Midbrain (tissue), 1 donor: ENCODE measurements around the gene SAPCD1.

Experiments
- DNase-seq: peaks from one replicate; lab custom pipeline; 2025; lab: John Stamatoyannopoulos, UW

SAPCD1 gene

DNA sequence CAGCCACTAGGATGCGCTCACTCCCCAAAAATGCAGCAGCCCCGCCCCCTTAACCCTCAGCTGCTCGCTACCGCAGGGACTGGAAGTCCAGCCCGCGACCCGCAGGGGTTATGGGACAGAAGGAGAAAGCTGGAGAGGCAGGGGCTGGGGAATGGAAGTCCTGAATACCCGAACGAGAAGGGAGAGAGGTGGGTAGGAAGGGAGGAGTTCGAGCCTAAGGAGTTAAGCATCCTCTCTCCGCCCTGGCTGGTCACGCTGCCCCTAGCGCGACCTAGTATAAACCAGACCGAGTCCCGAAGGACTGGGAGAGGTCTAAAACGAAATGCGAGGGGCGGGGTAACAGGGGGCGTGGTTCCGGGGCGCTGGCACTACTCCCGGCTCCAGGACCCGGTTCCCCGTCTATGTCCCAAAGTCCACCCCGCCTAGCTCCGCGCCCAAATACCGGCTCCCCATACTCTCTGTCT lies 32.9 kb upstream of the SAPCD1 start:
- DNase-seq = peak; percentile 86

DNA sequence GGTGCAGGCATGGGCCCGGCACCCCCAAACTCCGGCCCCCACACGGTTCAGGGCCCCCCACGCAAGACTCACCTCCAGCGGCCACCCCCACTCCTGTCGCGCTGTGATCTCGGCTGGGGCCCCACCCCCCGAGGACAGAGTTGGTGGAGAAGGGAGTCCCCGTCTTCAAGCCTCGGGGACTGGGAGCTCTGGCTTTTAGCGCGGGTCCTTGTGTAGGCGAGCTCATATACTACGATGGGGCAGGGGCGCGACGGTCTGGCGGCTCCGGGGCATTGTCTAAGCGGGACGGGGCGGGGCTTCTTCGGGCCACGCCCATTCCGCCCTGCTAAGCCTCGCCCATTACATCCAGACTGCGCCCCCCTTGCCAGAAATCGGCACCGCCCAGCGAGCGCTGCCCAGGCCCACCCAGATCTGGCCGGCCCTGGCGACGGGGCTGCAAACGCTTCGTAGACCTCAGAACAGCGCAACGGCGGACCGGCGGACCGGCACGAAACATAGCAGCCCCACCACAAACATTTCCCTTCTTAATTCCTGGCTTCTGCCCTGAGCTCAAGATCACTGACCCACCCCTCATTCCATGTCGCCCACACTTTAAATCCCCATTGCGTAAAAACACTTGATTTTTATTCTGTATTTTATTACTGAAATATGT lies 32.4 kb upstream of the SAPCD1 start:
- DNase-seq = peak; percentile 78

DNA sequence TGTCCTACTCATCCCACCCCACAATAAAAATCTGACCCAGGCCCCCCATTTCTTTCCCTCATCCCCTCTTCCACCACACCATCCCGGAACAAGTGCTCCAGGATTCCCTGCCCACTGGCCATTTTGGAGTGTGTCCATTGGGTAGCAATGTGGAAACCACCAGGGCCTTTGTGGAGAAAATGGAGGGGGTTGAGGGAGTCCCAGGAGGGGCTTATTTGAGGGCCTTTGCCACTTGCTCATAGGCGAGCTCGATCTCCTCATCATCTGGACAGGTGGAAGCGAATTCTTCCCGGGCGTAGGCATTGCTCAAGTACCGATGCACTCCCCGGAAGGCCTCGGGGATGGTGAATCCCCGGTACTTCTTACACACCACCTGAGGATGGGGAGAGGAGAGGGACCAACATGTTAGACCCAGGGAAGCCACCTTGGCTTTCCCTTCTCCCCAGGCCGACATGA lies 31.8 kb upstream of the SAPCD1 start:
- DNase-seq = no peak

DNA sequence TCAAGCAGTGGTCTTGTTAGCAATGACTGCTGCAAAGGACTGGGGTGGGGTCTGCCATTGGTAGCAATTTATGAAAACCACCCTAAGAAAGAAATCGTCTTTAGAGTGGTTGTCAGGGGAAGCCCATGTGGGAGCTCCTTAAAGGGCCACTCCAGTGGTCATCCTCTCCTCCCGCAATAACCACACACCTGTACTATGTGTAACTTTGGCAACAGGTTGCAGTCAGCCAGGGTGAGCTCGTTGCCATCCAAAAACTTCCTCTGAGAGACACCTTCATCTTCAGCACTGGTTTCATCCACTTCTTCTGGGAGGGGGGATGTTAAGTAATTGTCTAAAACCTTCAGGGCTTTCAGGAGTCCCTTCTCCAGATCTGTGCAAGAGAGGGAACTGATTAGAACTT lies 30.4 kb upstream of the SAPCD1 start:
- no peak for DNase-seq

DNA sequence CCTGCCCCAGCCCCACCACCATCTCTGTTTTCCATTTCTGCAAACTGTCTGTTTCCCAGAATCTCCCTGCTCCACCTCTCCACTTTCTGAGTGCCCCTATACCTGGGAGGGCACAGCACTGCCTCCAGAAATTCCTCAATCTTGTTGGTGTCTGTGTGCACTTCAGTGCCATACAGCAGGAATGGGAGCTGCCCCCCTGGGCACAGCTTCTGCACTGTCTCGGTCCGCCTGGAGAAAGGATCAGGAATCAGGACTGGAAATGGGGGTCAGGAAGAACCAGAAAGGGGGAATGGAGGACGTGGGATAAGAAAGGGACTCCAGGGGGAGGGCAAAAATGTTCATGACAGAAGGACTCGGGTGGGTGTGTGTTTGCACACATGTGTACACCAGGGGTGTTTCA lies 28.7 kb upstream of the SAPCD1 start:
- DNase-seq = no peak

DNA sequence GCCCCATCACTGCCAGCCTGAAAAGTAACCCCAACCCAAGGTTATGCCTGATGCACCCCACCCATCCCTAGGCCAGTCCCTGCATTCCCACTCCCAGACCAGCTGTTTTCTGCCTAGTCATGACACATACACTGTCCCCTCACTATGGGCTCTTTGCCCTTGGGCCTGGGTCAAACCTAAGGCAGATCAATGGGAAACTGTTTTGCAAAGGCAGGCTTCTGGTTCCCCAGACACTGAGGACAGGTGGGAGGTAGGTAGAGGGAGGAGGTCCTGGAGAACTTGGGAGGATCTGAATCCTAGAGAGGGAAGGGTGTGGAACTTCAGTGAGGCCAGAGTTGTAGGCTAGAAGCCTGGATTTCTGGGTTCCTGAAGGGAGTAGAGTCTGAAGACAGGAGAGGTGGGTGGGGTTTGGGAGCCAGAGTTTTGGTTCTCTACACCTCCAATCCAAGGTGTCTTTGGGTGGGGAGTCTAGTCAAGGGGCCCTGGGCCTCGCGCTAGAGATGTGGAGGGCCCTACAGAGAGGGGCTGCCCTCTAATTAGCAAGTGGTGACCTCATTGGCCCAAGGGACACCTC lies 28.1 kb upstream of the SAPCD1 start:
- no peak for DNase-seq

DNA sequence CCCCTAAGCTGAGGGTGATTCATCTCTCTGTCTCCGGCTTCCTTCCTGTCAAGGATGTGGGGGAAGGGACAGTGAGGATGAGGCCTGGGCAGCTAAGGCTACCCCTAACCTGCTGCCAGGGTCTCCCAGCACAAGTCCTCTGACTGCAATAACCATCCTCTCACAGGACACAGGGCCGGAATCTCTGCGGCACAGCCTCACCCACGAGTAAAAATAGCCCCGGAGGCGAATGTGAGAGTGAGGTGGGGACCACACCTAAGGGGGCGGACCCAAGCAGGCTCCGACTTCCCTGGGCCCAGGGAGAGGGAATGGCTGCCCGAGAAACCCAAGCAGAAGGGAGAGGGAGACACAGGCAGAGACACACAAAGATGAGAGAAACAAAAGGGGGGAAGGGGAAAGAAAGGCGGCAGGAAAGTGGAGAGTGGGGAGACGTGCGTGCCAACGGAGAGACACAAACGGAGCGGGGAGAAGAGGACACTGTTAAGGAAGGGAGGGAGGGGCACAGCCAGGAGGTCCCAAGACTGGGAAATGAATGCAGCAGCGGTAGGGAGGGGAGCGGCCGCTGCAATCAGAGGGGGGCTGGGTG lies 27.5 kb upstream of the SAPCD1 start:
- no peak for DNase-seq

DNA sequence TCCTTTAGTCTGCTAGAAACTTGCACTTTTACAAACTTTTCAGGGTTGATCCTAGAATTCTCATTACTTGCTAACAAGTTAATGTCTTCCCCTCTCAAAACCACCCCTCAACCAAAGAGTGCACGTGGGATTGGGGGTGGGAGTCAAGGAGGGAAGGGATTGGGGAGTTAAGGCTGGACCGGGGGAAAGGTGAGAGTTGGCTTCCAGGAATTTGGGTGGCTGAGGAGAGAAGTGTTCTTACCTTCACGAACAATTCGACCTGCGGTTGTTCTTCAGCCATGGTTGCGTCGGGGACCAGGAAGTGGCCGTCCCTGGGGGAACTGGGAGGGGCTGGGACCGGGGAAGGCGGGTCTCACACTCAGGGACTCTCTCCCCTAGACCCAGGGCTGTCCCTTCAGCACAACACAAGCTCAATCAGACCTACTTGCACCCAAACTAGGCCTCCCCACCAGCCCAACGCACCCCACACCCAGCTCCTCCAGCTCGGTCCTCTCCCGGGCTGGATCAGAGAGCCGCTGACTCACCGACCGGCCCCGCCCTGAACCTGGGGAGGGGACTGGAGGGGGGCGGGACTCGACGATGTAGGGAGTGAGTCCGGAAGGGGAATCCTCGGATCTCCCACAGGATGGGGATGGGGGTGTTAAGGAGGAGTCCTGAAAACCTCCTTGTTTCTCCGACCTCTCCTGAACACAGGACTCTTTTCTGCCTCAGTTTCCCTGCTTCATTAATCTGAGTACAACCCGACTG lies 26.3 kb upstream of the SAPCD1 start, which contains the start of gene CLIC1:
Gene CLIC1, minus strand, starts transcription at position 510 of the 747 bp plus-strand sequence. Its CDS starts 230 bp downstream, at position 280.
- DNase-seq = no peak

DNA sequence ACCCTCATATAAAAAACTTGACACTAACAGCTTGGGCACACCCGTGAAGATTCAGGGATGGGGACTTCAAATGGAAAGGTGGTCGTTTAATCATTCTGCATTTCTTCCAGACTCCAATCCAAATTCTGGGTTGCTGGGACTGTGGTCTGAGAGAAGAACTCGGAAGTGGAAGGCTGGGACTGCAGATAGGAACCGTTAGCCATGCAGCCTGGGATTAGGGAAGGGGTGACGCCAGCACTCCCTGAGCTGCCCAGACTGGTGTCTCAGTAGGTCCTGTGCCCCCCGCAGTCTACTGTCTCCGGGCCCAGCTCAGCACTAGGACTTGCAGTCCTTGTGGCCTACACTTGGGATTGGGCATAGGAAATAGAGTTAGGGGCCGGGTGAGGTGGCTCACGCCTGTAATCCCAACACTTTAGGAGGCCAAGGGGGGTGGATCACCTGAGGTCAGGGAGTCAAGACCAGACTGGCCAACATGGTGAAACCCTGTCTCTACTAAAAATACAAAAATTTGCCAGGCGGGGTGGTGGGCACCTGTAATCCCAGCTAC lies 25.6 kb upstream of the SAPCD1 start:
- no peak for DNase-seq

DNA sequence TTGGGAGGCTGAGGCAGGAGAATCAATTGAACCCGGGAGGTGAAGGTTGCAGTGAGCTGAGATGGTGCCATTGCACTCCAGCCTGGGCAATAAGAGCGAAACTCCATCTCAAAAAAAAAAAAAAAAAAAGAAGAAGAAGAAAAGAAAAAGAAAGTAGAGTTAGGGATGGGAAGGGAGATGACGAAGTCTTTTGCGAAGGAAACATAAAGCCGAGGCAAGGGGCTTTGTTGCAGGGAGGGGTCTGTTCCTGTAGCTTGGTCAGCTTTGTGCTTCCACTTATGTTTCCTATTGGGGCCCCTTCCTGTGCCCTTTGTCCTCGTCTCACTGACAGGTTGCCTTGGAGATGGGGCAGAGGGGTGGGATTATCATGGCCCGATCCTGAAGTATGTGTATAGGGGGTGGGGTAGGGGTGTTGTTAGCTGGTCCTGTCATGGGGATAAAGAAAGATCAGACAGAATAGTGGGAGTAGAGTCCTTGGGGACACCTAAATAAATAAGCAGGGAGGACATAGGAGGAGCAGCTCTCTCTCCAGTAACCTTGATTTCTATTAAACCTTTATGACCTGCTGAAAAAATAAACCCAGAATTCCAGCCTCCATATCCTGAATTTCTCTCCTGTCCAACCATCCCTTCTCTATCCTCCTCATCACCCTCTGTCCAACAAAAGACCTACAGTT lies 25.0 kb upstream of the SAPCD1 start:
- no peak for DNase-seq

DNA sequence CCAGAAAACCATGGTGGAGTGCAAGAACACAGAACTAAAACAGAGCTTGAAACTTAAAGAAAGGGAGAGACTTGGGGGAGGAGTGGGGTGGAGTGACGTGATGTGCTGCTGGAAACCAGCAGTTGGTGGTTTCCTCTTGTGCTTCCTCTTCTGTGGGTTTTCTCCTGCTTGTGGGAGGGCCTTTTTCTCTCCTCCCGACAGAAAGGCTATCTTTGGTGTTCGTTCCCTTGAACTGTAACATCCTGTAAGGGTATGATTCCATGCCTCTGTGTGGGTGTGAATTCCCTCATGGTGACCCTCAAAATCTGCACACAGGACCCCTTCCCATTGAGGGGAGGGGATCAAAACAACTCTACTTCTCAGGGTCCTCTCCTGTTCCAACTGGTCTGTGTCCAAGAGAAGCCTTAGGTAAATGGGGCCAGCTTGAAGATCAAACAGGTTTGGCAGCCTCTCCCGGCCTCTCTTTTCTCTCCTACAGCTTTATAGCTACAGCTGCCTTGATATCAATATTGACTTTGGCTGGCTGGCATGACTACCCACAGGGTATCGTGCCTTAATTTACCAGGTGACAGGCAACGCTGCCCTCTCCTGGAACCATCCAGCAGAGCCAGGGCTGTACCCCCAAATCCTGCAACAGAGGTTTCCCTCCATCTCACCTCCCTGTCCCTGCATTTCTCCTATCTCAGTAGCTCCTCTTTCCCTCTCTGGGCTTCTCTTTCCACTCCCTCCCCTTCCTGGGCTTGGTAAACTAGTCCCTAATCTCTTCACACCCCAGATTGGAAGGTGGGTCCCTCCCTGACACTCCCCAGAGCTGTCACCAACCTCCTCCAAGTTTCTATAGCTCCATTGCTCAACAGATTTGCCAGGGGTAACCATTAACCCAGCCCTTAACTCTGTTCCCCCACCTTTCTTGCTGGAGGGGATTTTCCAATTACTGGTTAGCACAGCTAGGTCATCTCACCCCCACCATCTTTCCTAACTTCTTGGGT lies 24.2 kb upstream of the SAPCD1 start:
- DNase-seq = peak; percentile 25

DNA sequence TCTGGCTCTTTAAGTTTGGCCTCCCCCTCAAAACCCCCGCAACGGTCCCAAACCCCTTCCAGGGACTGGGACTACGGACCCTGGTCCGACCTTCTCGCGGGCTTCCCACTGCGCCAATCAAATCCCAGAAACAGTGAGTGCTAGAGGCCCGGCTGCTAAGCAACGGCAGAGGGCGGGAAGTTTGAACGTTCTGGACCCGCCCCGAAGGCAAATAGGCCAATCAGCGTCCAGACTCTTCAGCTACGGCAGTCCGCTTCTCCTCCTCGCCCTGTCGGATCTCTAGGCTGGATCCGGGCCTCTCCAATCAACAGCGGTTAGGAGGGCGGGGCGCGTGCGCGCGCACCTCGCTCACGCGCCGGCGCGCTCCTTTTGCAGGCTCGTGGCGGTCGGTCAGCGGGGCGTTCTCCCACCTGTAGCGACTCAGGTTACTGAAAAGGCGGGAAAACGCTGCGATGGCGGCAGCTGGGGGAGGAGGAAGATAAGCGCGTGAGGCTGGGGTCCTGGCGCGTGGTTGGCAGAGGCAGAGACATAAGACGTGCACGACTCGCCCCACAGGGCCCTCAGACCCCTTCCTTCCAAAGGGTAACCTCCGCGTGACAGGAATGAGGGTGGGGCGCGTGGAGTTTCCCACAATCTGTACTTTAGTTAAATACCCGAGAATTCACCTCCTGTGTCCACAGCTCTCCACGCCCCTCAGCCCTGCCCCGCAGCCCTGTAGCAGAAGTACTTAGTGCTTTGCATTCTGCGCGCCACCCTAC lies 22.6 kb upstream of the SAPCD1 start, which contains the start of gene MSH5:
Gene MSH5, plus strand, starts transcription at position 367 of the 758 bp plus-strand sequence. CDS start 462 bp downstream, outside the sequence.
- peak; percentile 98 for DNase-seq

DNA sequence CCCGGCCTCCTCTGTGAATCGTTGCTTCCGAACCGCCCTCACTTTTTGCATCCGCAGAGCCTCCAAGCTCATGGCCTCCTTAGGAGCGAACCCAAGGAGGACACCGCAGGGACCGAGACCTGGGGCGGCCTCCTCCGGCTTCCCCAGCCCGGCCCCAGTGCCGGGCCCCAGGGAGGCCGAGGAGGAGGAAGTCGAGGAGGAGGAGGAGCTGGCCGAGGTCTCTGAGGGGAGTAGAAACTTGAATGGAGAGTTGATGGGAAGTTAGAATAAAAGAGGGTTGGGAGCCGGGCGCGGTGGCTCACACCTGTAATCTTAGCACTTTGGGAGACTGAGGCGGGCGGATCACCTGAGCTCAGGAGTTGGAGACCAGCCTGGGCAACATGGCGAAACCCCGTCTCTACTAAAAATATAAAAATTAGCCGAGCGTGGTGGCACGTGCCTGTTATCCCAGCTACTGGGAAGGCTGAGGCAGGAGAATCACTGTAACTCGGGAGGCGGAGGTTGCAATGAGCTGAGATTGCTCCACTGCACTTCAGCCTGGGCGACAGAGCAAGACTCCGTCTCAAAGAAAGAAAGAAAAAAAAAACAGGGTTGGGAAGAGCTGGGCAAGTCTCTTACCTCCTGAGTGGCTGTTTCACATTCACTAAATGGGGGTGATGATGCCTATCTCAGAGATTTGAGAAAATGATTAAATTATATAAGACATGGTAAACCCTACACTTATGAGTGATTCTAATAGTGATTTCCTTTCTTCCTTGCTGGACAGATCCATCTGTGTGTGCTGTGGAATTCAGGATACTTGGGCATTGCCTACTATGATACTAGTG lies 21.8 kb upstream of the SAPCD1 start:
- no peak for DNase-seq

DNA sequence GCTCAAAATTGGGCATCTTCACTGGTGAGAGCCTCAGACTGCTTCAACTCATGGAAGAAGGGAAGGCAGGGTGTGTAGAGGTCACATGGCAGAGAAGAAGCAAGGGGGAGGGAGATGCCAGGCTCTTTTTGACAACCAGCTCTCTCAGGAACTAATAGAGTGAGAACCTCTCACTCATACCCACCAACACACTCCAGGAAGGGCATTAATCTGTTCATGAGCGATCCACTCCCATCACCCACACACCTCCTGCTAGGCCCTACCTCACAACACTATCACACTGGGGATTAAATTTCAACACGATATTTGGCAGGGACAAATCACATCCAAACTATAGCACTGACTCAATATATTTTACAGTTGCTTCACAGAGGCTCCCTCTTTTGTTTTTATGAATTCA lies 20.6 kb upstream of the SAPCD1 start:
- DNase-seq = no peak

DNA sequence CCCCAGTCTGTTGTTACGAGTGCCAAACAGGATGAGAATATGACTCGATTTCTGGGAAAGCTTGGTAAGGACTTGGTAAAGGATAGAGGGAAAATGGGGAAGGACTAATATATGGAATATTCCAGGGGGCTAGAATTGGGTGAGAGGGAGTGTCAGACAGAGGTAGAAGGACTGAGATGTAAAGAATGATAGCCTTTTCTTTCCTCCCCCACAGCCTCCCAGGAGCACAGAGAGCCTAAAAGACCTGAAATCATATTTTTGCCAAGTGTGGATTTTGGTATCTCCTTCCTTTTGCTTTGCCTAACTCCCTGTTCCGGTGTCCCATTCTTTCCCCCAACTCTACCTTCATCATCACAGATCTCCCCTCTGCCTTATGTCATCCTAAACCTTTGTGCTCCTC lies 19.6 kb upstream of the SAPCD1 start:
- no peak for DNase-seq

DNA sequence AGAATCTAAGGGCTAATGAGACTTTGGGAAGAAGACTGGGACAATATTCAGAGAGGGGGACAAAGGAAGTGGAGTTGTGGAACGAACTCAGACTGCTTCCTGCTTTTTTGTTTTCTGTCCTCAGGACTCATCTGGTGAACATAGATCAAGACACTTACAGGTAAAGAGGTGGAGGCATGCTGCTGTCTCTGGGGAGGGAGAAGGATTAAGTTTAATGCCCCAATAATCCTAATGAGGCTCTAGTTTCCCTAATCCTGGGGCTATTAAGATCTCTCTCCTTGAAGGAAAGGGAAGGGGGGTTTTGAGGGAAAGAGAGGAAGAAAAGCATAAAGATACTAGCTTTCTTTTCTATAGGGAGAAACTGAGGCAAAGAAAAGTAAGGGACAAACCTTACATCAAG lies 18.0 kb upstream of the SAPCD1 start:
- no peak for DNase-seq

DNA sequence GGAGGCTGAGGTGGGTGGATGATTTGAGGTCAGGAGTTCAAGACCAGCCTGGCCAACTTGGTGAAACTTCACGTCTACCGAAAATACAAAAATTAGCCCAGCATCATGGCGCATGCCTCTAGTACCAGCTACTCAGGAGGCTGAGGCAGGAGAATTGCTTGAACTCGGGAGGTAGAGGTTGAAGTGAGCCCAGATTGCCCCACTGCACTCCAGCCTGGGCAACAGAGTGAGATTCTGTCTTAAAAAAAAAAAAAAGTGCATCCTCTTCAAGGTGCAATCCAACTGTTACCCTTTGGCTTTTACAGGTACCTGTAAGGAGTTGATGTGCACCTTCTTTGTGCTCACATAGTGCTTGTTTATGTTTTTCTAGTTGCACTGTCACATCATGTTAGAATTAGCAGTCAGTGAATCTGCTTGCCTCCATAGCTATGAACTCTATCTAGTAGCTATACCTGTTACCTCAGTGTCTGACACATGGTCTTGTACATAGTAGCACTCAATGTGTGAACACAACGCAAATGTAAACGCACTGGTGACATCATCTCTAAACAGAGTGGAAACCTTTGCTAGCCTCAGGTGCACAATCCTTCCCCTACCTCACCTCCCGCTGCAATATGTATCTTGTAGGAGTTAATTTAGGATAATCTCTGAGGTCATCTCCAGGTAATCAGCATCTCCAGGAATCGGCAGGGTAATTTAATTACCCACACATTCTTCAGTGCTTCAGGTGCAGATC lies 13.0 kb upstream of the SAPCD1 start:
- no peak for DNase-seq

DNA sequence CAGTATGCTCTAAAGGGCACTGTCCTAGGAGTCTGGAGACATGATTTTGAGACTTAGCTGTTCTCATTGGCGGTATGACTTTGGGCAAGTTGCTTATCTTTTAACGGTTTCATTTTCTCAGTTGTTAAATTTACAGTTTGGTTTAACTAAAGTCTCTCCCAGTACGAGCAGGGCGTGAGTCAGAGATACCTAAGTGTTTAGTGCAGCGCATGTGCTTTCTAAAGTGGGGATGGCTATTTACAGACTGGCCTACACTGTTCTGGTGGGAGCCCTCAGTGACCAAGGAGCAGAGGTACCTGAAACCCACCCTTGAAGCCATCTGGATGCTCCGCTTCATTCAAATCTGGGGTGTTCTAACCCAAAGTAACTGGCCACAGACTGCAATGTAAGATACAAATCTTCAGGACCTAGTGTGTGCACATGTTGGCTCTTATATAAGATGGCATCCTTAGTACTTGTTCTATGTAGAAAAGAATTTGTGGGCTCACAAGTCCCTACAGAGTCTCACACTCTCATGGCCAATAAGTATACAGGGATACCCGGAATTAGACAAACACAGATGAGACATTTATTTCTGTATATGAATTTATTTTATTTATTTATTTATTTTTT lies 11.9 kb upstream of the SAPCD1 start:
- no peak for DNase-seq
